Hair follicular keratinocyte (primary cell): Measurements from ENCODE around the gene AMPD1. TPM values are rescaled to one million over a fixed set of nuclear protein-coding genes. Genes with fewer than 3 reads are reported as not detected.

Experiments used
- total RNA-seq: library from RNA; depleted of rRNA; stranded (reverse); fragments of >200 nt; gene quantifications from 2 replicates; pipeline ENCODE4 v1.2.3, GENCODE V29; 2015

AMPD1 gene
- not detected in 2 replicates for total RNA-seq

DNA sequence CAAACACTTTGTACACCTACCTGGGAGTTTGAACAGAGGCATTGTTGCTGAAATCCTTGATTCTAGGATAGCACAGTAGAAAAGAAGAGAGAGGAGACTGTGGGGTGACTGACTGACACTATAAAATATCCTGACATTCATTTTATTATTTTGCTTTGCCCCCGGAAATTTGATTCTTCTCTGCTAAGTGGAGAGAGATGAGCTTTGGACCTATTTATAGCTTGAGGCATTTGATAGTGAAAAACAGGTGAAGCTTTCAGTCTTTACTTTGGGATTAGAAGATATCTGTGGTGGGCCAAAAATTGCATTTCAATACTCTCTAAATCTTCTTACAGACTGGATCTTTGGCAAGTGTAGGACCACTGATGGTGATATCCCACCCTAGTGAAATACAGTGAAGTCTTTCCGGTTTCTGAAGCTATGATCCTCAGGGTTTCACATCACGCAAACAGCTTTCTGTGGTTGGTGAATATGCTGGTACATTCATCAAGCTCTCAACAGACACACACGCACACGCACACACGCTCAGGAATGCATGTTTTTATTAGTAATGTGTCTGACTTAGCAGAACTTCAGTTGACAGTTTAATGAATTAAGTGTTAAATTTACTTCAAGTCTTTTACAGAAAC lies at the start of gene AMPD1:
Gene AMPD1 (minus strand): TSS at position 117 of the 629 bp plus-strand sequence. CDS start 75 bp downstream, at position 42.

DNA sequence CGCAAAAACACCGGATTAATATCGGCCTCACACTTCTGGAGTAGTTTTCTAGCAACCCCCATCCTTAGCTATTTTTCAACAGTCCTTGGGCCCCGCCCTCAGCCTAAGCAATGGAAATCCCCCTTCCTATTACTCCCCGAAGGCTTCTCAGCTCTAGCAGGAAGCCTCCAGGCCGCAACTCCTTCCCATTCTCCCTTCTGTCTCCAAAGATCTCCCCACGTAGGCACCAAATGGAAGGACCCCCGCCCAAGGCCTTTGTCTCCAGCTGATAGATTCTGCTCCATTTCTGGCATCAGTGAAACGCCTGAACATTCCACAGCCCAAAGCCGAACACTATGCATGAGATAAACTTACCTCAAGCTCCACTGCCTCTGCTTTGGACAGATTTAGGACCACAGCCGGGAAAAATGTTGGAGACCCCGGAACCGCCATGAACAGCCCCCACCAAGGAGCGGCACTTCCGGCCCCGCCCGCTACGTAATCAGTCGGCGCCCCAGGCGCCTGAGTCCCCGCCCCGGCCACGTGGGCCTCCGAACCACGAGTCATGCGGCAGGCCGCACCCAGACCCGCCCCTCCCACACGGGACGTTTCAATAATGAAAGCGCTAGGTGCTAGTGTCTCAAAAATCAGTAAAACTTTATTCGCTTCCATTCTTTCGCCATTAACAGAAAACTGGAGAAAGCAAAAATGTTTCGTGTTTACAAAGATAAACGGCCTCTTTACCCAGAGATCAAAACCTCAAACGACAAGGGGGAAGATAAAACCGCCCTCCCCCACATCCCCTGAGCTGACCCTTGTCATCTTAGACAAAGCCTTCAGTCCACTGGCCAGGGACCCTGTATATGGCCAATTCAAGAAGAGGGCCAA lies 21.2 kb upstream of the AMPD1 start, which contains the start of gene NRAS:
Gene NRAS (minus strand): TSS at position 468 of the 867 bp plus-strand sequence. CDS start 611 bp downstream, outside the sequence.

DNA sequence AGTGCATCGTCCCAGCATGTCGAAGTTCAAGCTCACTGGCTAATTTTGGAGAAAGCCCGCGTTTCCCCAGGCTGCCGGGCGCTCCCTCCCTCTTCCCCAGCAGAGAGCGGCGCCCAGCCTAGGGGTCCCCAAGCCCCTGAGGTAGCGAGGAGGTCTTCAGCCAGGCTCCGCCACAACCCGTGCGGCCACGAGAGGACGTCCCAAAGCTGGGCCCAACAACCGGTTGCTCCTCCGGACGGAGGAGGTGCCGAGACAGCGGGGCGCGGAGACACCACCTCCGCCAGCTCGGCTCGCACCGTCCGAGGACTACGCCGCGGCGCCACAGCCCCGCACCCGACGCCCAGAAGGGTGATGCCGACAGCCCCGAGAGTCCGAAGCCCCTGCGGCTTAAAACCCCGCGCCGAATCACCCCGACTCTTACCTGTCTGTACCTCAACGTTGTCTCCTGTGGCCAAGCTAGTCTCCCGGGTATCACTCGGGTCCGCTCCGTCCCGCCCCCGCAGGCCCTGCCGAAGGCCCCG lies 25.7 kb downstream of the AMPD1 start, which contains the start of gene DENND2C:
Gene DENND2C (minus strand): TSS at position 488 of the 521 bp plus-strand sequence. CDS start 44,065 bp downstream, outside the sequence.

Other genes with a start within 250 kb of the AMPD1 start
- gene TRIM33, start 184.3 kb downstream of the AMPD1 start, total RNA-seq = 12.4 and 12.5 TPM in 2 replicates
- gene BCAS2, start 113.9 kb downstream of the AMPD1 start, total RNA-seq = 35.8 and 44.3 TPM in 2 replicates
- 6.2 and 9.2 TPM in 2 replicates for gene DENND2C, start 25.5 kb downstream of the AMPD1 start, total RNA-seq
- 54.1 and 58.5 TPM in 2 replicates for gene NRAS, start 21.2 kb upstream of the AMPD1 start, total RNA-seq
- gene CSDE1, start 62.4 kb upstream of the AMPD1 start, total RNA-seq = 311 and 386 TPM in 2 replicates
- 38.7 and 75.5 TPM in 2 replicates for gene SIKE1, start 85.1 kb upstream of the AMPD1 start, total RNA-seq
- gene SYCP1, start 159.3 kb upstream of the AMPD1 start, total RNA-seq = under 0.01 TPM in 1 of 2 replicates, not detected in the other